Stimulated activated CD8-positive, alpha-beta memory T cell treated with anti-CD3 and anti-CD28 coated beads, Interleukin-4, amount 100 ng/mL, for 4 hours (primary cell): ENCODE data around the gene STX1A.

Experiments
- DNase-seq, 2 donors: peaks; one replicate each; pipeline ENCODE4 v3.0.0-alpha.2; 2020; ENCODE audit warnings: low read depth in 2 of 2, low spot score in 1 of 2

STX1A gene

DNA sequence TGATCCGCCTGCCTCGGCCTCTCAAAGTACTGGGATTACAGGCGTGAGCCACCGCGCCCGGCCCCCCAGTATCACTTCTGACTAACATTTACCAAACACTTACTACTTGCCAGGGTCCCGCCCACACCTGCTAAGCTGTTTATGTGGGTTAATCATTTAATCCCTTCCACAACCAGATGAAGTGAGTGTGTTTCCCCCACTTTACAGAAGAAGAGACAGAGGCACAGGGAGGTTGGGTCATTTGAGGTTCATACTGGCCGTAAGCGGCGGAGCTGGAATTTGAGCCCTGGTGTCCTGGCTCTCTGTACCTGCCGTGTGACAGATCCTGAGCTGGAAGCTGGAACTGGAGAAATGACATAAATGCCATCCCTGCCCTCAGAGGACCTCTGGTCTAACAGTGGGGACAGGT is 66.9 kb downstream of the STX1A start:
- DNase-seq = no peak

DNA sequence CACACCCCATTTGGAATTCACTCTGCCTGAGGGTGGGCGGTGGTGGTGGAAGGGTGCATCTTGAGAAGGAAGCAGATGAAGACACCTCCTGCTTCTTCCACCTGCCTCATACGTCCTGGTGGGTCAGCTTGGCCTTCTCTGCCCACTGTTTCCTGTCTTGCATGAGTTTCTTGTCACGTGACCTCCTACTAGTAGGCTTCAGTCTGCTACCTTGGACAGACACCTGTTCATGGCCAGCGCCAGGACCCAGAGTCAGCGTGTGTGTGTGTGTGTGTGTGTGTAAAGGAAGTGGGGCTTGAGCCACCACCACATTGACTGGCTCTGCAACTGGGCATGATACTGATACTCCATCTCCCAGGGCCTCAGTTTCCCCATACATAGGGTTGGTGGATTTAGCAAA is 68.9 kb downstream of the STX1A start:
- DNase-seq = no peak

DNA sequence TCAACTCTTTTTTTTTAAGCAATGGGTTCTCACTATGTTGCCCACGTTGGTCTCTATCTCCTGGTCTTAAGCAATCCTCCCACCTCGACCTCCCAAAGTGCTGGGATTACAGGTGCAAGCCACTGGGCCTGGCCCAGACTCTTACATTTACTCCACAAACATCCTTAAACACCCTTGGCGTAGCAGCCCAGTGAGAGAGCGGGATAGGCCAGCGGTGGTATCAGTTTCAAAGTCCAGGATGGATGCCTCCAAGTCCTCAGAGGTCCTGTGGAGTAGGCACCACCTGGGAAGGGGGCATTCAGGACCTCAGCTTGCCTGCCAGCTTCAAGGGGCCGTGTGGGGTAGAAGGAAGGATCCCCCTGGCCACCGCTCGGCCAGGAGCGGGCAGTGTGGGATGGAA is 69.9 kb downstream of the STX1A start:
- DNase-seq = no peak
